Measurements from ENCODE around the gene C14orf119.
"Not testable (repeated sequence)": the region's sequence is repeated elsewhere in the genome, so short reads cannot be mapped to it uniquely, and the experiment has no call there.

C14orf119 gene

DNA sequence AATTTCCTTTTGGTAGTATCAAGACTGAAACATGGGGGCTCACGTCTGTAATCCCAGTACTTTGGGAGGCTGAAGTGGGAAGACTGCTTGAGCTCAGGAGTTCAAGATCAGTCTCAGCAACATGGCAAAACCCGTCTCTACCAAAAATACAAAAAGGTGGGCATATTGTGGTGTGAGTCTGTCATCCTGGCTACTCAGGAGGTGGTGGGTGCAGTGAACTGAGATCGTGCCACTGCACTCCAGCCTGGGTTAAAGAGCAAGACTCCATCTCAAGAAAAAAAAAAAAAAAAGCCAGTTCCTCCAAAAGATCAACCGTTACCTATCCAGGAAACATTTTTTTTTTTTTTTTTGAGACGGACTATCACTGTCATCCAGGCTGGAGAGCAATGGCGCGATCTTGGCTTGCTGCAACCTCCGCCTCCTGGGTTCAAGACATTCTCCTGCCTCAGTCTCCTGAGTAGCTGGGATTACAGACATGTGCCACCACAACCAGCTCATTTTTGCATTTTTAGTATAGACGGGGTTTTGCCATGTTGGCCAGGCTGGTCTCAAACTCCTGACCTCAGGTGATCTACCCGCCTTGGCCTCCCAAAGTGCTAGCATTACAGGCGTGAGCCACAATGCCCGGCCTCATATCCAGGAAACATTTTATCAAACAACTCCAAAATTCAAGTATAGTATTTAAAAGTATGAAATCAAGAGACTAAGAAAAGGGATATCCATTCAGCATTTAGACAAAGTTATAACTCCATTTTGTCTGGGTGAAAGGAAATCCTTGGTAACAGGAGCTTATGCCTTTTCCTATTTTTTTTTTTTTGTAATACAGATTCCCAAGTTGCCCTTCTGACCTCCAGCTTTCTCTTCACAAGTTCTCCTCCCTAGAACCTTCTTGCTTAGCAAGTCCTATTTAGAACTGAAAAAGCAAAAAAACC is 3.7 kb upstream of the C14orf119 start:
- no peak for DNase-seq

DNA sequence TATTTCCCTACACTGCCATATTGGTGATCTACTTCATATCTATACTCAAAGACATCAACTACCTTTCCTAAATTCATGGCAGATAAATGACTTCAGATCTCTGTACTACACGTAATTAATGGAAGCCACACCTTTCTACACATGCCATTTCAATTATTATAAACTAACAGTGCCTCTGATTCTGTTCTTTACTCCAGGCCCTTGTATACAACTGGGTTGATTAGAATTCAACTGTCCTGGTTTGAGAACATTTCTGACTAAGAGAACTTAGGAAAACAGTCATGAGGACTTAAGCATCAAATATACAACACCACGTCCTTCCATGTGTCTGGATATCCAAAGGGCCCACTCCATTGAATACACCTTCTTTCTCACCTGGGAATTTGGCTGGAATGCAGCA is 2.2 kb upstream of the C14orf119 start:
- no peak for DNase-seq

- DNase-seq: no peak
These were observed 1.8 kb upstream of the C14orf119 start for GRCh38 chr14:23093526-23093925.

DNA sequence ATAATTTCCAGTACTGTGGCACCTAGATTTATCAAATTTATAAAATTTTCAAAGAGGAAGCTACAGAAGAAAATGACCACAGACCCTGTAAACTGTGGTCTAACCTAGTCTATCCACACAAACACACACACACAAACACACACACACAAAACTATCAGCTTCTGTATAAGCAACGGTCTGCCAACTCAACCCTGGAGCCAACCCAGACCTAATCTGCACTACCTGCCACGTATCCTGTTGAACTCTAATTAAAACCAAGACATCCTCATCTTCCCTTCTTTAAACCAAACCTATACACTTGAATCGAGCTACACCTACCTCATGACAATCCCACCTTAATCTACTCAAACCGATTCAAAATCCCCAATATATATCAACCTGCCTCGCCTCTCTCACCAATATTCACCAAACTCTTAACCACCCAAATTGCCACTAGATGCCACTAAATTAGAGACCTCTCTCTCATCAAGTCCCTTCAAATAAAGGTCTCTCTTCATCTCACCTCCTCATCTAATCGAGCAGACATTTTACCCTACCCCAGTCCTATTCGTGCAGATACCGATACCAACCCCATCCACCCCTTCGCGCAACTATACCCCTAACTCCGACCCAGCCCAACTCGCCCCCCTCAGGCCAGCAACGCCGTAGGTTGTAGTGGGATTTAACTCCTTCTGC is 1.2 kb upstream of the C14orf119 start:
- no peak for DNase-seq

- peak; percentile 78 for DNase-seq
These were observed 574 bp upstream of the C14orf119 start, which contains the start of gene ACIN1 for GRCh38 chr14:23094666-23095195. Gene ACIN1 (minus strand): TSS chr14:23095136. CDS start chr14:23095112, 24 bp downstream.

DNA sequence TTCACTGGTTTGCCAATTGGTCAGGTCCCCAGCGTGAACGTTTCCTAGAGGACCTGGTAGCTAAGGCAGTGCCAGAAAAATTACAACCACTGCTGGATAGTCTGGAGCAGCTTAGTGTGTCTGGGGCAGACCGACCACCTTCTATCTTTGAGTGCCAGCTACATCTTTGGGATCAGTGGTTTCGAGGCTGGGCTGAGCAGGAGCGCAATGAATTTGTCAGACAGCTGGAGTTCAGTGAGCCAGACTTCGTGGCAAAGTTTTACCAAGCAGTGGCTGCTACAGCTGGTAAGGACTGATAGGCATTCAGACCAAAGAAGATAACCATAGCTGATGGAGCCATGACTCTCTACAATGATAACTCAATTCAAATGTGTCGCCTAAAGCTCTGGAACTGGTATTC is 2.5 kb downstream of the C14orf119 start:
- DNase-seq: no peak

DNA sequence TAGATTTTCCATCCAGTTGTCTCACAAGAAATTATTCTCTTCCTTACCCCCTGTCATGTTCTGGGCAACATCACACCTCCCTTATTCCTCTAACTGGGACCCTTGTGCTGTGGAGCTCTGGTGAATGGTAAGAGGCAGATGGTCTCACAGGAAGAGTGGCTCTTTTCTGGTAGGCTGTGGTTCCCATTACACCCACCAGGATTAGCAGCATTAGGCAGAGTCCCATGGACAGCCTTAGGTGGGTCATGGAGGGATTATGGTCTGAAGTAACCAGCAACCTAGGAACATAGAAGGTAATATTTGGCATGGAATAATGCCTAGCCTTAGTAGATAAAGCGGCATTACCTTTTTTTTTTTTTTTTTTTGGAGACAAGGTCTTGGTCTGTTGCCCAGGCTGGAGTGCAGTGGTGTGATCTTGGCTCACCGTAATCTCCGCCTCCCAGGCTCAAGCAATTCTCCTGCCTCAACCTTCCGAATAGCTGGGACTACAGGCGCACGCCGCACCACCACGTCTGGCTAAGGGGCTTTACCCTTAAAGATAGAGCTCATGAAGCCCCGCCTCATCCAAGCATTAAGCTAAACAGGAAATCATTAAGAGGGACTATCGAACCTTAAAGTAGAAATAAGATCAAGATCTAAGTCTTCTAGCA is 4.0 kb downstream of the C14orf119 start:
- DNase-seq: no peak

DNA sequence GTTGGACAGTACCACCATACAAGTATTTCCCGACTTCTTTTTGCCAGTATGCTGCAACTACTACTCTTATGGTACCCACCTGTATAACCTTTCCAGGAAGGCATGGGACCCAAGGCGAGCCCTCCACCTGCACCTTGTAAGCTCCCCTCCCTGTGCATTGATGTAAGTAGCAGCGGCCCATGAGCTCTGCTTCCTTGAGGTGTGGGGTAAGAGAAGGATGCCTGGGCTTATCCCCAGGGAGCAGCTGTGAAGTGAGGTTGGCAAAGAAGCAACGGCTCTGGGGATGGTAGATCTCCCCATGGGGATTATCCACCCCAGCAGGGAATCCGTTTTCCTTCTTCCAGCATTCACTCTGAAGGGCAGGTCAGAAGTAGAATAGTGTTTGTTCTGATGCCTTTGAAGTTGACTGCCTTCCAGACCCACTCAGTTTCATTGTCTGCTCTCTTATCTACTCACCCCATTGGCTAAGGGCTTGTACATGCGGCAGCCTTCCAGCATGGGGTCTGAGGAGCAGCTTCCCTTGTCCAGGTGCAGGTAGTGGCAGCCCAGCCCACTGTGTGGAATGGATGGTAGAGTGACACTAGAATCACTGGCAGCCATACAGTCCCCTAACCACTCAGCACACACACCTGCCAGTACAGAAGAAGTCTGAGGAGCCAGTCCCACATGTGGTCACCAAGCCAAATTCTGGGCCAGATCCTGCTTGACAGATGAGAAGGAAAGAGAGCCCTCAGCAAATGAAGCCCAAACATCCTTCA is 6.1 kb downstream of the C14orf119 start:
- DNase-seq: no peak

DNA sequence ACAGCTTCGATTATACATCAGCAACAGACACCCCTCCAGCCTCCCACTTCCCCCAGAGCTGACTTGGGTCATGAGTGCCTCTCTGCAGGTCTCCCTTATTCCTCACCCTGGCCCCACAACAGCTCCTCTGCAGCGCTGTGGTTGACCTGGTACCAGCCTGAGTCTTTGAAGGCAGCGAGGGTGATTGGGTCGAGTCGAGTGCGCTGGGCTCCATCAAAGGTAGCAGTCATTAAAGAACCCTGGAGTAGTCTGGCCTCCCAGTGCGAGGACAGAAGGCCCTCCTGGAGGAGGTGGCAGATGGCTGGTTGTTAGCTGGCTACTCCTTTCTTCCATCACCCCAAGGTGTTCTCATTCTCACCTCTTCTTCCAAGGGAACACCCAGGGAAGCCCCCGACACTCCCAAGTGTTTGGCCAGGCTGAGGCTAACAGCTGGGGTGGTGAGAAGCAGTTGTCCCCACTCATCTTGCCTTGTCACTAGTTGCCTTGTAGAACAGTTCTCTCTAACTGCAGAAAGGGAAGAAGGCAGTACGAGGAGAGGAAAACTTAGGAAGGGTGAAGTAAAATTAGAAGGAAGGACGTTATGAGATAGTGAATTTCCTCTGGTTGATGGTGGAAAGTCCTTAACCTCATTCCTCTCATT is 6.8 kb downstream of the C14orf119 start:
- no peak for DNase-seq

DNA sequence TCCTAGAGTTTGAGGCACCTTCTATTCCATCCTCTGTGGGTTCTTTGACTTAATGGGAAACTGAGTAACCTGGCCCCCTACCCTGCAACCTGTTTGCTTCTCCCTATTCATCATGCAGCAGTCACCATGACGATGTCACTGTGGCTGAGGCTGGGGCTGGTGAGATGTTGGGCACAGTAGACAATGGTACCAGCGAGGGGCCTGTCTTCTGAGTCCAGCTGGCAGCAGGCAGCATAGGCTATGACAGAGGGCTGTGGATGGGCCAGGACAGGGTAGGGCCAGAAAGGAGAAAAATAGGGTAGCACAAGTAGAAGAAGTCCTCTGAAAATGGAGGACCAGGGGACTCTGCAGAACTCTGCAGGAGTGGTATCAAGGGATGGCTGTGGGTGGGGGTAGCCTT is 7.5 kb downstream of the C14orf119 start:
- no peak for DNase-seq

- no peak for DNase-seq
These were observed 8.3 kb downstream of the C14orf119 start for GRCh38 chr14:23103581-23103980.

DNA sequence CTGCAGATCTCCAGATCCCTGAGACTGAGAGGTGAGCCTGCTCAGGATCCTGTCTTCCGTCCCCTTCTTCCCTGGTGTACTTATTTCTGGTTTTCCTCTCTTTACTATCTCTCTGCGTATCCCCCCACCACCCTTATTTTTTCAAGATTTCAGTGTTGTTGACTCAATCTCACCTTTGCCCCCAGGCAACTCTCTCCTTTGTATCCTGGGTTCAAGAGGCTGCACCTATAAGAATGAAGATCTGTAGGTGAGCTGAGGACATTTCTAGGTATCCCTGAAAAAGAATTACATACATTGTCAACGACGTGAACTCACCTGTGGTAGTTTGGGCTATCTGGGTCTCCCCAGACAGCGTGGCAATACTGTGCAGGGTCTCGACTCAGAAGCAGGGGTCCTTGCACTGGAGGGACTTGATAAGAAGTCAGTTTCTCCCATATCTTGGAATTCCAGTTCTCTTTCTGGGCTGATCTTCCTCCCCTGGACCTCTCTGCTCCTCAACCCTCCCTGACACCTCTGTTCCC is 8.8 kb downstream of the C14orf119 start:
- no peak for DNase-seq

GRCh38 chr14:23104591-23105347 is 9.5 kb downstream of the C14orf119 start, which contains the start of gene CIROP:
Gene CIROP (minus strand): TSS chr14:23104989. CDS start chr14:23104920, 69 bp downstream.
- DNase-seq: no peak

DNA sequence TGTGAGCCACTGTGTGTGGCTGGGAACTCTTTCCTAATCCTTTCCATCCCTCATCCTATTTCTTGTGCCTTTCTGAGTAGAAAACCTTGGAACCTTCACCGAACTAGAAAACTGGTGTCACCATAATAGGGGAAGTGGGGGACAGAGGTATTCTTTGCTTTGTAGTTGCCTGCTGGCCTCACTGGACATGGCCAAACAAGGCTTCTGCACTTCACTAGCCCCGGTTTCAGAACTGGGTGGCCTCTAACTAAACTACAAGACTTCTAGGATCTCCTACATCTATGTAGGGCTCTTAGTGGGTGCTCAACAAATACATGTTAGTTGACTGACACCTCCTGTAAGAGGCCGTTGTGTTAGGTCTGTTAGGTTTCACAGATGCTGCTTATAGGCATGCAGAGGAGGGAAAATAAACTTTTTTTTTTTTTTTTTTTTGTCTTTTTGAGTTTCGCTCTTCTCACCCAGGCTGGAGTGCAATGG is 10.1 kb downstream of the C14orf119 start:
- DNase-seq: no peak

- no peak for DNase-seq
These were observed 11.4 kb downstream of the C14orf119 start for GRCh38 chr14:23106747-23107045.

- not testable (repeated sequence) for DNase-seq
These were observed 12.3 kb downstream of the C14orf119 start for GRCh38 chr14:23107620-23108019.

- not testable (repeated sequence) for DNase-seq
These were observed 12.9 kb downstream of the C14orf119 start for GRCh38 chr14:23108169-23108568.

DNA sequence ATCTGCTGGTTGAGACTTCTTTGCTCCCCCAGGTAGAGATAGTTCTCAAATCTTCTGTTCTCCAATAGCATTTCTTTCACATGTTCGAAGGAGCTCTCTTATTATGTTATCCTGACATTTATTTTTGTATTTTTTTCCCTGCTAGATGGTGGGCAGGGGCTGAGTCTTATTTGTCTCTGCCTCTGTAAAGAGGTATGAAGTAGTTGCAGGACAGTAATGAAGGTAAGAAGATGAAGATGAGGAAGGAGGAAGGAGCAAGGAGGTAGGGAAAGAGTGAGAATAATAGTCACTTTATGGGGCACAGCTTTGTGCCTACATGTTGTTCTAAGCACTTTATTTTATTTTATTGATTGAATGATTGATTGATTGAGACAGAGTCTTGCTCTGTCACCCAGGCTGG is 14.5 kb downstream of the C14orf119 start:
- DNase-seq: no peak

GRCh38 chr14:23110579-23111365 is 15.5 kb downstream of the C14orf119 start:
- DNase-seq: no peak
